Epithelial cell of proximal tubule (primary cell): ENCODE measurements around the gene CBX1. TPM values are rescaled to one million over a fixed set of nuclear protein-coding genes. Genes with fewer than 3 reads are reported as not detected.

Experiments
- DNase-seq: peaks from one replicate; pipeline ENCODE4 v3.0.0-alpha.2; 2011; ENCODE audit warnings: low read depth
- H3K4me3 ChIP-seq: 2 replicates; pipeline ENCODE4 v1.5.1; 2011; ENCODE audit warnings: low read depth, mild to moderate bottlenecking, low read length
- CTCF ChIP-seq: conservative IDR thresholded peaks from 2 replicates; pipeline ENCODE4 v1.5.1; 2012; ENCODE audit warnings: low read depth, mild to moderate bottlenecking, low read length
- total RNA-seq: library from RNA; depleted of rRNA; stranded (reverse); fragments of >200 nt; gene quantifications from 2 replicates; pipeline ENCODE4 v1.2.3, GENCODE V29; 2015

Gene CBX1
- total RNA-seq, 1 donor from 2014 or later: 105 TPM

- no peak for TF ChIP-seq CTCF
- no peak overlapping the region for H3K4me3 ChIP-seq
- no peak for DNase-seq
These were observed 31.1 kb upstream of the CBX1 start for GRCh38 chr17:48132385-48132784.

GRCh38 chr17:48131216-48131824, 30.0 kb upstream of the CBX1 start:
- no peak overlapping the region for H3K4me3 ChIP-seq
- DNase-seq: no peak
- peak; percentile 95 for TF ChIP-seq CTCF

- no peak for TF ChIP-seq CTCF
- DNase-seq: no peak
These were observed 28.7 kb upstream of the CBX1 start for GRCh38 chr17:48129981-48130380.

GRCh38 chr17:48128400-48128799, 27.1 kb upstream of the CBX1 start:
- TF ChIP-seq CTCF: no peak
- DNase-seq: no peak
- H3K4me3 ChIP-seq: no peak overlapping the region

More at GRCh38 chr17:48129981-48130380, 28.7 kb upstream of the CBX1 start:
- H3K4me3 ChIP-seq: no peak overlapping the region

GRCh38 chr17:48127371-48128051, 26.2 kb upstream of the CBX1 start:
- no peak for TF ChIP-seq CTCF

GRCh38 chr17:48126532-48126850, 25.2 kb upstream of the CBX1 start:
- DNase-seq: no peak

More at GRCh38 chr17:48127371-48128051, 26.2 kb upstream of the CBX1 start:
- no peak overlapping the region for H3K4me3 ChIP-seq
- peak; percentile 51 for DNase-seq

More at GRCh38 chr17:48126532-48126850, 25.2 kb upstream of the CBX1 start:
- no peak for TF ChIP-seq CTCF
- H3K4me3 ChIP-seq: no peak overlapping the region
